GM12878 (cell line): Measurements from ENCODE around the gene OR2AJ1. TPM values are rescaled to one million over a fixed set of nuclear protein-coding genes. Genes with fewer than 3 reads are reported as not detected.

Source experiments
- ATAC-seq: fragments of 200-7000 bp; cut with Tn5 transposase; 3 replicates; pipeline ENCODE4 v1.9.1; 2020; ENCODE audit warnings: mild to moderate bottlenecking, moderate library complexity
- BruUV-seq: library from RNA; stranded (reverse); fragments of 400-500 nt; replicated peaks from 2 replicates; lab custom pipeline; 2021; lab: Mats Ljungman, UMichigan
- CTCF ChIA-PET: fragments of 300-600 bp; sonication (Branson Sonifier 250); formaldehyde crosslinking; extraction: SDS; loops from one replicate; lab custom pipeline; 2021; ENCODE audit warnings: inconsistent platforms; lab: Yijun Ruan, JAX
- POLR2A ChIA-PET: fragments of 350-600 bp; formaldehyde crosslinking; extraction: SDS; loops from one replicate; lab custom pipeline; 2021; ENCODE audit warnings: inconsistent platforms; lab: Charles Lee
- RAD21 ChIA-PET: fragments of 300-600 bp; sonication (Branson Sonifier 250); formaldehyde crosslinking; loops from one replicate; lab custom pipeline; 2023; ENCODE audit warnings: antibody characterized with exemption; ENCODE audit not compliant: unreplicated experiment; lab: Charles Lee
- SMC1A ChIA-PET: fragments of 300-600 bp; sonication (Branson Sonifier 250); formaldehyde crosslinking; loops from one replicate; lab custom pipeline; 2023; ENCODE audit not compliant: unreplicated experiment, uncharacterized antibody; lab: Charles Lee
- DNase-seq: peaks from one replicate; pipeline ENCODE4 v3.0.0-alpha.2; 2011; ENCODE audit warnings: low read depth, low spot score
- FAIRE-seq: peaks from 3 replicates; lab custom pipeline; 2011; peaks lifted over from hg19 to GRCh38; lab: Jason Lieb, UNC
- H2AFZ ChIP-seq: 2 replicates; pipeline ENCODE4 v1.6.0; 2011; ENCODE audit warnings: low read depth, low read length, control low read depth; ENCODE audit not compliant: control insufficient read depth
- H3K27ac ChIP-seq: 2 replicates; pipeline ENCODE4 v1.5.1; 2011; ENCODE audit warnings: control low read depth; ENCODE audit not compliant: control insufficient read depth, insufficient read depth
- H3K27me3 ChIP-seq, 2 experiments: replicated peaks in 1 of 2; 2 replicates each; pipeline versions ENCODE4 v1.6.0 to v1.6.1; 2011; ENCODE audit warnings: low read length in 1 of 2; ENCODE audit not compliant: control insufficient read depth in 2 of 2, insufficient read depth in 2 of 2
- H3K36me3 ChIP-seq, 2 experiments: 2 replicates each; pipeline ENCODE4 v1.5.1; 2011; ENCODE audit warnings: low read length in 1 of 2; ENCODE audit not compliant: control insufficient read depth in 2 of 2, insufficient read depth in 2 of 2
- H3K4me1 ChIP-seq: 2 replicates; pipeline ENCODE4 v1.6.1; 2011; ENCODE audit warnings: mild to moderate bottlenecking, low read length, moderate library complexity, mixed read lengths; ENCODE audit not compliant: control insufficient read depth, insufficient read depth
- H3K4me2 ChIP-seq: 2 replicates; pipeline ENCODE4 v1.6.0; 2011; ENCODE audit warnings: control low read depth; ENCODE audit not compliant: control insufficient read depth, insufficient read depth
- H3K4me3 ChIP-seq: fragments of 200-600 bp; sonication (generic); 2 replicates; pipeline ENCODE4 v1.5.1; 2016
- H3K79me2 ChIP-seq: 2 replicates; pipeline ENCODE4 v1.6.0; 2011; ENCODE audit warnings: low read length; ENCODE audit not compliant: control insufficient read depth, insufficient read depth
- H3K9ac ChIP-seq: 2 replicates; pipeline ENCODE4 v1.8.0; 2011; ENCODE audit warnings: low read length, control low read depth, mixed read lengths; ENCODE audit not compliant: control insufficient read depth, insufficient read depth
- H3K9me3 ChIP-seq: replicated peaks from 3 replicates; pipeline ENCODE4 v1.5.1; 2011; ENCODE audit warnings: mild to moderate bottlenecking, low read length; ENCODE audit not compliant: control insufficient read depth, insufficient read depth
- H4K20me1 ChIP-seq: 2 replicates; pipeline ENCODE4 v1.6.0; 2011; ENCODE audit not compliant: control insufficient read depth, insufficient read depth
- BCLAF1 ChIP-seq: fragments of 450-650 bp; IDR thresholded peaks from 2 replicates; pipeline ENCODE4 v1.6.1; 2017; ENCODE audit warnings: antibody characterized with exemption, mild to moderate bottlenecking, moderate library complexity
- CHD4 ChIP-seq: fragments of 200-600 bp; sonication (generic); IDR thresholded peaks from 2 replicates; pipeline ENCODE4 v1.6.1; 2016; ENCODE audit warnings: mild to moderate bottlenecking
- E2F4 ChIP-seq: IDR thresholded peaks from 2 replicates; pipeline ENCODE4 v1.6.1; 2012; ENCODE audit warnings: low read depth, low read length, improper control_type of control experiment
- EGR1 ChIP-seq, 2 experiments: IDR thresholded peaks; 1 replicate in 1 of 2; 2 replicates in 1 of 2; pipeline ENCODE4 v1.6.1; 2011 to 2012; ENCODE audit warnings: low read depth in 2 of 2, low read length in 2 of 2, borderline replicate concordance in 1 of 2, mild to moderate bottlenecking in 1 of 2, moderate library complexity in 1 of 2
- FOS ChIP-seq: IDR thresholded peaks from 3 replicates; pipeline ENCODE4 v1.6.1; 2011; ENCODE audit warnings: borderline replicate concordance; ENCODE audit not compliant: insufficient read length; ENCODE audit errors: extremely low read depth
- GABPA ChIP-seq: IDR thresholded peaks from 2 replicates; pipeline ENCODE4 v1.6.1; 2014; ENCODE audit warnings: antibody characterized with exemption, low read depth, mild to moderate bottlenecking, inconsistent platforms
- GATAD2B ChIP-seq: fragments of 450-650 bp; conservative IDR thresholded peaks from 2 replicates; pipeline ENCODE4 v1.6.1; 2017; ENCODE audit warnings: low read depth, mild to moderate bottlenecking, moderate library complexity
- HDGF ChIP-seq: fragments of 450-650 bp; IDR thresholded peaks from 2 replicates; pipeline ENCODE4 v1.6.1; 2016; ENCODE audit warnings: antibody characterized with exemption
- KAT2A ChIP-seq: conservative IDR thresholded peaks from 2 replicates; pipeline ENCODE4 v1.6.1; 2011; ENCODE audit warnings: low read depth, low read length; ENCODE audit not compliant: control insufficient read depth
- KLF5 ChIP-seq: fragments of 450-650 bp; IDR thresholded peaks from 2 replicates; pipeline ENCODE4 v1.6.1; 2014; ENCODE audit warnings: mild to moderate bottlenecking; ENCODE audit not compliant: partially characterized antibody
- PML ChIP-seq: IDR thresholded peaks from 2 replicates; pipeline ENCODE4 v1.6.1; 2012; ENCODE audit warnings: low read length, inconsistent platforms
- RAD51 ChIP-seq: fragments of 450-650 bp; IDR thresholded peaks from 2 replicates; pipeline ENCODE4 v1.6.1; 2016; ENCODE audit warnings: moderate library complexity, mild to moderate bottlenecking, inconsistent platforms
- SIN3A ChIP-seq: IDR thresholded peaks from 2 replicates; pipeline ENCODE4 v1.6.1; 2012; ENCODE audit warnings: low read depth, low read length, improper control_type of control experiment
- SKIL ChIP-seq: fragments of 450-650 bp; IDR thresholded peaks from 2 replicates; pipeline ENCODE4 v1.6.1; 2017; ENCODE audit warnings: mild to moderate bottlenecking, low read depth, inconsistent platforms; ENCODE audit not compliant: poor library complexity, severe bottlenecking
- SREBF2 ChIP-seq: IDR thresholded peaks from 2 replicates; pipeline ENCODE4 v1.6.1; 2012; ENCODE audit warnings: mild to moderate bottlenecking, low read length
- ZBTB33 ChIP-seq: fragments of 450-650 bp; IDR thresholded peaks from 2 replicates; pipeline ENCODE4 v1.6.1; 2017; ENCODE audit warnings: mild to moderate bottlenecking
- ZNF217 ChIP-seq: fragments of 450-650 bp; IDR thresholded peaks from 2 replicates; pipeline ENCODE4 v1.6.1; 2017; ENCODE audit warnings: antibody characterized with exemption, mild to moderate bottlenecking
- ZNF384 ChIP-seq: IDR thresholded peaks from 2 replicates; pipeline ENCODE4 v1.6.1; 2012; ENCODE audit warnings: low read depth, mild to moderate bottlenecking, low read length, improper control_type of control experiment, borderline replicate concordance
- ZZZ3 ChIP-seq: IDR thresholded peaks from 2 replicates; pipeline ENCODE4 v1.6.1; 2011; ENCODE audit warnings: low read depth; ENCODE audit not compliant: control insufficient read depth, insufficient read length
- WGBS: methylation state at CpG from one replicate; pipeline ENCODE4 v1.1.6; 2016; ENCODE audit warnings: low lambda C conversion rate; ENCODE audit not compliant: insufficient replicate concordance, insufficient coverage; ENCODE audit errors: missing lambda C conversion rate; 5-methylcytosine and 5-hydroxymethylcytosine counted together
- in situ Hi-C: fragments of 300-500 bp; cut with MboI; formaldehyde crosslinking; loops from 9 replicates; pipeline ENCODE4 v1.14.3; 2018; ENCODE audit warnings: mixed read lengths
- intact Hi-C: fragments of 100-400 bp; cut with micrococcal nuclease; formaldehyde crosslinking; loops from one replicate; pipeline ENCODE4 v1.14.2; 2022; ENCODE audit not compliant: unreplicated experiment
- polyA plus RNA-seq, 11 experiments: library from polyadenylated mRNA; depleted of rRNA in 4 of 11; unstranded in 6 of 11; stranded (reverse) in 5 of 11; fragments of >200 nt; fragmentation: Nextera tagmentation in 4 of 11; fragmentation: Illumina TruSeq in 1 of 11; extraction: Ambion mirVana in 4 of 11; extraction: Trizol in 1 of 11; gene quantifications; 1 replicate in 1 of 11; 2 replicates in 10 of 11; pipeline versions ENCODE4 v1.2.1 to v1.2.3, GENCODE V29; 2011 to 2016; ENCODE audit warnings: inconsistent platforms in 2 of 11, missing spikeins in 2 of 11, low read depth in 1 of 11
- total RNA-seq, 4 experiments: library from RNA; depleted of rRNA in 3 of 4; stranded (reverse); fragments of >200 nt in 3 of 4; fragmentation: Illumina TruSeq in 1 of 4; extraction: Trizol in 1 of 4; gene quantifications; 2 replicates each; pipeline versions ENCODE4 v1.2.1 to v1.2.3, GENCODE V29; 2013 to 2021

OR2AJ1 gene
- total and polyA plus RNA-seq, 10 of the 15 experiments (the other 5 are each of a cell fraction or from before 2014, with no cell fraction given), result not detected

- ChIA-PET POLR2A (no interaction called here), SMC1A (no interaction called here), CTCF (no interaction called here), RAD21 (no interaction called here)
- H2AFZ ChIP-seq, result no peak overlapping the region
- DNase-seq, result no peak
- no peak for ATAC-seq
- intact Hi-C loops, result no loop called here
- BruUV-seq, result no TSS peak
- in situ Hi-C loops, result no loop called here
- H3K36me3 ChIP-seq, result no peaks in the 10 kb centered on the region
- H3K79me2 ChIP-seq, result no peaks in the 10 kb centered on the region
- no peak overlapping the region for H3K27ac ChIP-seq
- H3K4me2 ChIP-seq, result no peak overlapping the region
- FAIRE-seq, result no peak
- 18% methylated on average over 5 of the region's 5 CpGs for WGBS
- no peaks in the 10 kb centered on the region for H4K20me1 ChIP-seq
- H3K9me3 ChIP-seq, result no peaks in the 10 kb centered on the region
- no peak overlapping the region for H3K9ac ChIP-seq
- H3K4me1 ChIP-seq, result no peaks in the 10 kb centered on the region
- no peak overlapping the region for H3K4me3 ChIP-seq
- H3K27me3 ChIP-seq, result no peaks in the 10 kb centered on the region
- TF ChIP-seq SKIL (no peak), GATAD2B (no peak), BCLAF1 (no peak), KAT2A (no peak), KLF5 (no peak), GABPA (no peak), SIN3A (no peak), ZNF384 (no peak), FOS (no peak), ZNF217 (no peak), PML (no peak), HDGF (no peak), EGR1 (IDR thresholded peaks at IDR 0.05; ENCODE audit: borderline replicate concordance in 1 of 2, low read depth in 2 of 2, low read length in 2 of 2) (no peak), ZBTB33 (no peak), RAD51 (no peak), ZZZ3 (no peak), SREBF2 (no peak), CHD4 (no peak), E2F4 (no peak)
These were observed 15.9 kb upstream of the OR2AJ1 start for GRCh38 chr1:247908766-247909165.
